HCT116 (cell line): ENCODE data around the gene STXBP5.

ENCODE experiments used
- CTCF ChIP-seq, 3 experiments: fragments of 200-600 bp in 1 of 3; sonication (generic) in 1 of 3; IDR thresholded peaks in 2 of 3; conservative IDR thresholded peaks in 1 of 3; 2 replicates each; pipeline ENCODE4 v1.5.1; 2012 to 2017; ENCODE audit warnings: low read depth in 2 of 3, low read length in 2 of 3, antibody characterized with exemption in 1 of 3, borderline replicate concordance in 1 of 3, control low read depth in 1 of 3, mild to moderate bottlenecking in 1 of 3, mixed read lengths in 1 of 3, mixed run types in 1 of 3, moderate library complexity in 1 of 3; ENCODE audit not compliant: insufficient read depth in 1 of 3
- EGR1 ChIP-seq: IDR thresholded peaks from 2 replicates; pipeline ENCODE4 v1.6.1; 2012; ENCODE audit warnings: low read depth
- ELF1 ChIP-seq: IDR thresholded peaks from 2 replicates; pipeline ENCODE4 v1.6.1; 2012; ENCODE audit warnings: low read depth, borderline replicate concordance
- EZH2phosphoT487 ChIP-seq: fragments of 200-600 bp; IDR thresholded peaks from 2 replicates; pipeline ENCODE4 v1.6.1; 2018; ENCODE audit warnings: antibody characterized with exemption, borderline replicate concordance
- MAX ChIP-seq: IDR thresholded peaks from 2 replicates; pipeline ENCODE4 v1.6.1; 2012
- POLR2A ChIP-seq: IDR thresholded peaks from 2 replicates; pipeline ENCODE4 v1.7.0; 2011; ENCODE audit warnings: borderline replicate concordance; ENCODE audit not compliant: insufficient read depth, insufficient read length; ENCODE audit errors: extremely low read depth
- POLR2AphosphoS5 ChIP-seq: IDR thresholded peaks from 2 replicates; pipeline ENCODE4 v1.6.1; 2011; ENCODE audit warnings: mild to moderate bottlenecking, low read depth, low read length, moderate library complexity
- SIN3A ChIP-seq: IDR thresholded peaks from 2 replicates; pipeline ENCODE4 v1.6.1; 2012; ENCODE audit warnings: low read depth
- TCF7L2 ChIP-seq: IDR thresholded peaks from 2 replicates; pipeline ENCODE4 v1.7.0; 2011; ENCODE audit warnings: borderline replicate concordance, inconsistent platforms; ENCODE audit not compliant: insufficient read depth, insufficient read length; ENCODE audit errors: extremely low read depth
- ZFX ChIP-seq: fragments of 450-650 bp; IDR thresholded peaks from 2 replicates; pipeline ENCODE4 v1.6.1; 2017

DNA sequence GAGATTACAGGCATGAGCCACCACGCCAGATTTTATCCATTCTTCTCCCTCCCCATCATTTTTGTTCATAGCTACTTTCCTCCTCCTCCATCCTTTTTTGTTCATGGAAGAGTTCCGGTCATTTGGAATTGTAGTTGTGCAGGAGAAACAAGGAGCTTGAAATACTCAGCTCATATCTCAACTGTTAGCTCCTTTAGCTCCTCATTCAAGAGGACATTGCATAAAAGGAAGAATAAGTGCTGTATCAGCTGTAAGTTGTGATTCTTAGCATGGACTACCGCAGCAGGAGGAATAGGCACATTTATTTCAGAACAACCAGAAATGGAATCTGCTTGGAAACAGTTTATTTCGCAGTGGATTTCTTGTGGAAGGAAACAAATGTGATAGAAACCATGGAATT lies 7.6 kb downstream of the STXBP5 start:
- TF ChIP-seq CTCF (IDR thresholded peaks at IDR 0.05 in 2 of 3, conservative IDR thresholded peaks at IDR 0.05 in 1 of 3; ENCODE audit: borderline replicate concordance in 1 of 3, insufficient read depth in 1 of 3, low read depth in 2 of 3, low read length in 2 of 3) = no peak
- no peak for TF ChIP-seq POLR2AphosphoS5
- TF ChIP-seq TCF7L2 = no peak
- TF ChIP-seq POLR2A = no peak
- TF ChIP-seq EZH2phosphoT487 = no peak
- TF ChIP-seq MAX = no peak
- no peak for TF ChIP-seq EGR1
- no peak for TF ChIP-seq ELF1
- TF ChIP-seq SIN3A = no peak
- TF ChIP-seq ZFX = no peak
